HEK293 (cell line): ENCODE data around the gene SCFD2.

Source experiments
- BCL11A ChIP-seq: fragments of 450-650 bp; formaldehyde crosslinking; IDR thresholded peaks from 2 replicates; pipeline ENCODE4 v1.5.1; 2016; ENCODE audit warnings: low read depth, missing biosample characterization, missing genetic modification characterization
- MYNN ChIP-seq: fragments of 450-650 bp; formaldehyde crosslinking; IDR thresholded peaks from 2 replicates; pipeline ENCODE4 v1.5.1; 2016; ENCODE audit warnings: missing biosample characterization, missing genetic modification characterization, borderline replicate concordance
- ZFP3 ChIP-seq: fragments of 450-650 bp; formaldehyde crosslinking; IDR thresholded peaks from 2 replicates; pipeline ENCODE4 v1.5.1; 2016; ENCODE audit warnings: low read depth, missing biosample characterization, missing genetic modification characterization
- TF ChIP-seq, protein P1 (sequence below): fragments of 450-650 bp; formaldehyde crosslinking; IDR thresholded peaks from 2 replicates; pipeline ENCODE4 v1.5.1; 2016; ENCODE audit warnings: missing biosample characterization, missing genetic modification characterization
- TF ChIP-seq, protein P2 (sequence below): fragments of 450-650 bp; formaldehyde crosslinking; IDR thresholded peaks from 2 replicates; pipeline ENCODE4 v1.5.1; 2017; ENCODE audit warnings: missing biosample characterization, missing genetic modification characterization

DNA sequence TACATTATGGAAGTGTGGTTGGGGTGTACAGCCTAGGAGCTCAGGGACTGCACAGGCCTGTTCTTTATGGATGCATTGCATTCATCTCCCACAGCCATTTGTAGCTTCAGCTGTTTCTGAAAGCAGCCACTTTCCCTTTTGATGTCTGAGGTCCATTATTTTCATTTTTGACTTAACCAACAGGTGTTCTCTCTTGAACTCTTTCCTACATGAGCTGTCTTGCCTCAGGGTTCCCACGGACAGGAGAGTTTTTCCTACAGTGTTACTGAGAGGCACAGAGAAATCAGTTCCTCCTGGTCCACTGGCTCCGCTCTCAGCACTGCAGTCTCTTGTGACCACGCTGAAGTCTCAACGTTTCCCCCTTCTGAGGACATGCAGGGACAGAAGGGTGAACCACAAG lies 416.5 kb downstream of the SCFD2 start:
- no peak for TF ChIP-seq BCL11A (tag by site-specific recombination)
- TF ChIP-seq ZFP3 (tag by site-specific recombination), result no peak
- TF ChIP-seq, protein P1, sequence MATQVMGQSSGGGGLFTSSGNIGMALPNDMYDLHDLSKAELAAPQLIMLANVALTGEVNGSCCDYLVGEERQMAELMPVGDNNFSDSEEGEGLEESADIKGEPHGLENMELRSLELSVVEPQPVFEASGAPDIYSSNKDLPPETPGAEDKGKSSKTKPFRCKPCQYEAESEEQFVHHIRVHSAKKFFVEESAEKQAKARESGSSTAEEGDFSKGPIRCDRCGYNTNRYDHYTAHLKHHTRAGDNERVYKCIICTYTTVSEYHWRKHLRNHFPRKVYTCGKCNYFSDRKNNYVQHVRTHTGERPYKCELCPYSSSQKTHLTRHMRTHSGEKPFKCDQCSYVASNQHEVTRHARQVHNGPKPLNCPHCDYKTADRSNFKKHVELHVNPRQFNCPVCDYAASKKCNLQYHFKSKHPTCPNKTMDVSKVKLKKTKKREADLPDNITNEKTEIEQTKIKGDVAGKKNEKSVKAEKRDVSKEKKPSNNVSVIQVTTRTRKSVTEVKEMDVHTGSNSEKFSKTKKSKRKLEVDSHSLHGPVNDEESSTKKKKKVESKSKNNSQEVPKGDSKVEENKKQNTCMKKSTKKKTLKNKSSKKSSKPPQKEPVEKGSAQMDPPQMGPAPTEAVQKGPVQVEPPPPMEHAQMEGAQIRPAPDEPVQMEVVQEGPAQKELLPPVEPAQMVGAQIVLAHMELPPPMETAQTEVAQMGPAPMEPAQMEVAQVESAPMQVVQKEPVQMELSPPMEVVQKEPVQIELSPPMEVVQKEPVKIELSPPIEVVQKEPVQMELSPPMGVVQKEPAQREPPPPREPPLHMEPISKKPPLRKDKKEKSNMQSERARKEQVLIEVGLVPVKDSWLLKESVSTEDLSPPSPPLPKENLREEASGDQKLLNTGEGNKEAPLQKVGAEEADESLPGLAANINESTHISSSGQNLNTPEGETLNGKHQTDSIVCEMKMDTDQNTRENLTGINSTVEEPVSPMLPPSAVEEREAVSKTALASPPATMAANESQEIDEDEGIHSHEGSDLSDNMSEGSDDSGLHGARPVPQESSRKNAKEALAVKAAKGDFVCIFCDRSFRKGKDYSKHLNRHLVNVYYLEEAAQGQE (tag by site-specific recombination), result no peak
- no peak for TF ChIP-seq MYNN (tag by site-specific recombination)
- TF ChIP-seq, protein P2, sequence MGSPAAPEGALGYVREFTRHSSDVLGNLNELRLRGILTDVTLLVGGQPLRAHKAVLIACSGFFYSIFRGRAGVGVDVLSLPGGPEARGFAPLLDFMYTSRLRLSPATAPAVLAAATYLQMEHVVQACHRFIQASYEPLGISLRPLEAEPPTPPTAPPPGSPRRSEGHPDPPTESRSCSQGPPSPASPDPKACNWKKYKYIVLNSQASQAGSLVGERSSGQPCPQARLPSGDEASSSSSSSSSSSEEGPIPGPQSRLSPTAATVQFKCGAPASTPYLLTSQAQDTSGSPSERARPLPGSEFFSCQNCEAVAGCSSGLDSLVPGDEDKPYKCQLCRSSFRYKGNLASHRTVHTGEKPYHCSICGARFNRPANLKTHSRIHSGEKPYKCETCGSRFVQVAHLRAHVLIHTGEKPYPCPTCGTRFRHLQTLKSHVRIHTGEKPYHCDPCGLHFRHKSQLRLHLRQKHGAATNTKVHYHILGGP (tag by site-specific recombination), result no peak
